SU-DHL-6 (cell line): ENCODE results near the gene HHAT.

Experiments
- CTCF ChIP-seq: fragments of 200-600 bp; sonication (generic); IDR thresholded peaks from one replicate; pipeline ENCODE4 v1.5.1; 2017; ENCODE audit warnings: antibody characterized with exemption, mild to moderate bottlenecking, low read length, moderate library complexity; ENCODE audit not compliant: insufficient read depth, poor library complexity, severe bottlenecking
- EZH2phosphoT487 ChIP-seq: fragments of 200-600 bp; sonication (generic), shearing (Covaris generic); conservative IDR thresholded peaks from 2 replicates; pipeline ENCODE4 v1.6.1; 2018; ENCODE audit warnings: mild to moderate bottlenecking, antibody characterized with exemption, low read length, moderate library complexity, mixed read lengths

GRCh38 chr1:210600421-210601159 lies 271.9 kb downstream of the HHAT start:
- TF ChIP-seq CTCF (no peak), EZH2phosphoT487 (no peak)
